GM12873 (cell line): Measurements from ENCODE around the gene MSANTD1.

Experiments
- CTCF ChIP-seq: IDR thresholded peaks from 2 replicates; pipeline ENCODE4 v1.5.1; 2012; ENCODE audit warnings: low read depth, mild to moderate bottlenecking, moderate library complexity, low read length, control low read depth; ENCODE audit not compliant: insufficient read depth; ENCODE audit errors: missing control alignments

Gene MSANTD1

GRCh38 chr4:3225071-3225850 is 23.7 kb upstream of the MSANTD1 start:
- no peak for TF ChIP-seq CTCF

GRCh38 chr4:3225936-3226335 is 23.0 kb upstream of the MSANTD1 start:
- TF ChIP-seq CTCF = no peak

GRCh38 chr4:3226467-3226866 is 22.5 kb upstream of the MSANTD1 start:
- TF ChIP-seq CTCF = no peak

- TF ChIP-seq CTCF = no peak
These were observed 22.0 kb upstream of the MSANTD1 start for GRCh38 chr4:3226944-3227343.

GRCh38 chr4:3227878-3228675 is 20.9 kb upstream of the MSANTD1 start:
- no peak for TF ChIP-seq CTCF

GRCh38 chr4:3228881-3229280 is 20.1 kb upstream of the MSANTD1 start:
- TF ChIP-seq CTCF = no peak

GRCh38 chr4:3229328-3229727 is 19.6 kb upstream of the MSANTD1 start:
- no peak for TF ChIP-seq CTCF
